Measurements from ENCODE around the gene LXN. TPM values are rescaled to one million over a fixed set of nuclear protein-coding genes. Genes with fewer than 3 reads are reported as not detected.

Gene LXN
- polyA plus RNA-seq, 4 donors = 27.5 to 32.8 (median 29.6) TPM

Other genes starting within 250 kb of the LXN start
- gene MLF1, start 101.5 kb downstream of the LXN start, polyA plus RNA-seq (ENCODE audit: insufficient read length in 4 of 4) = 10 to 100 TPM; 17.3 to 64.8 (median 57.7) TPM
- 10 to 100 TPM; 31.5 to 56.7 (median 48.3) TPM for gene GFM1, start 28.1 kb downstream of the LXN start, polyA plus RNA-seq (ENCODE audit: insufficient read length in 4 of 4)
- gene RARRES1, start 59.8 kb upstream of the LXN start, polyA plus RNA-seq (ENCODE audit: insufficient read length in 4 of 4) = 10 to 100 TPM in 3 of 4 donors, 1 to 10 TPM in 1; 8.2 to 37.1 (median 18.6) TPM
- 10 to 100 TPM; 46.8 to 59.5 (median 53.9) TPM for gene MFSD1, start 129.4 kb upstream of the LXN start, polyA plus RNA-seq (ENCODE audit: insufficient read length in 4 of 4)

Data from left renal pelvis (tissue), 4 donors.